Endometrium (tissue), 2 donors: ENCODE results near the gene RAD51D.
"Not testable (repeated sequence)": the region's sequence is repeated elsewhere in the genome, so short reads cannot be mapped to it uniquely, and the experiment has no call there.

Source experiments
- FAIRE-seq: peaks from 2 replicates; lab custom pipeline; 2012; peaks lifted over from hg19 to GRCh38; lab: Jason Lieb, UNC
- donor health status: control.
- donor health status: control.

RAD51D gene

GRCh38 chr17:35119370-35120165, at the start of gene RAD51D:
TSS of gene RAD51D (minus strand) at chr17:35119860. CDS start at chr17:35119613, 247 bp downstream.
- FAIRE-seq, result no peak

- FAIRE-seq, result no peak
Measured at GRCh38 chr17:35167666-35168065, 48.0 kb upstream of the RAD51D start.

GRCh38 chr17:35167046-35167445, 47.4 kb upstream of the RAD51D start:
- FAIRE-seq, result no peak

- no peak for FAIRE-seq
Measured at GRCh38 chr17:35166526-35166925, 46.9 kb upstream of the RAD51D start.

- no peak for FAIRE-seq
Measured at GRCh38 chr17:35164716-35165115, 45.1 kb upstream of the RAD51D start.

GRCh38 chr17:35163886-35164285, 44.2 kb upstream of the RAD51D start:
- no peak for FAIRE-seq

- no peak for FAIRE-seq
Measured at GRCh38 chr17:35162755-35163154, 43.1 kb upstream of the RAD51D start.

GRCh38 chr17:35161281-35161761, 41.7 kb upstream of the RAD51D start:
- no peak for FAIRE-seq

GRCh38 chr17:35160354-35161201, 40.9 kb upstream of the RAD51D start:
- FAIRE-seq, result no peak

GRCh38 chr17:35159940-35160339, 40.3 kb upstream of the RAD51D start:
- no peak for FAIRE-seq

GRCh38 chr17:35155246-35155645, 35.6 kb upstream of the RAD51D start:
- no peak for FAIRE-seq

- FAIRE-seq, result no peak
Measured at GRCh38 chr17:35154196-35155165, 34.8 kb upstream of the RAD51D start.

GRCh38 chr17:35152421-35153140, 32.9 kb upstream of the RAD51D start:
- FAIRE-seq, result no peak

GRCh38 chr17:35151080-35151479, 31.4 kb upstream of the RAD51D start:
- not testable (repeated sequence) for FAIRE-seq

GRCh38 chr17:35149941-35150340, 30.3 kb upstream of the RAD51D start:
- FAIRE-seq, result no peak

GRCh38 chr17:35148144-35148543, 28.5 kb upstream of the RAD51D start:
- FAIRE-seq, result no peak

- no peak for FAIRE-seq
Measured at GRCh38 chr17:35147375-35147905, 27.8 kb upstream of the RAD51D start, which contains the start of gene UNC45B. TSS of gene UNC45B (plus strand) at chr17:35147817. CDS start at chr17:35148264, 447 bp downstream.

- FAIRE-seq, result no peak
Measured at GRCh38 chr17:35146214-35146833, 26.7 kb upstream of the RAD51D start.

GRCh38 chr17:35144840-35145239, 25.2 kb upstream of the RAD51D start:
- FAIRE-seq, result no peak

GRCh38 chr17:35142467-35142796, 22.8 kb upstream of the RAD51D start:
- FAIRE-seq, result no peak
